ENCODE results near the gene SORBS2. TPM values are rescaled to one million over a fixed set of nuclear protein-coding genes. Genes with fewer than 3 reads are reported as not detected.
A peak's percentile ranks its signal among the peaks of the same experiment; 100 is the strongest.

The SORBS2 gene
- total RNA-seq, 4 donors from 2014 or later: 92.7 to 234 (median 122) TPM

DNA sequence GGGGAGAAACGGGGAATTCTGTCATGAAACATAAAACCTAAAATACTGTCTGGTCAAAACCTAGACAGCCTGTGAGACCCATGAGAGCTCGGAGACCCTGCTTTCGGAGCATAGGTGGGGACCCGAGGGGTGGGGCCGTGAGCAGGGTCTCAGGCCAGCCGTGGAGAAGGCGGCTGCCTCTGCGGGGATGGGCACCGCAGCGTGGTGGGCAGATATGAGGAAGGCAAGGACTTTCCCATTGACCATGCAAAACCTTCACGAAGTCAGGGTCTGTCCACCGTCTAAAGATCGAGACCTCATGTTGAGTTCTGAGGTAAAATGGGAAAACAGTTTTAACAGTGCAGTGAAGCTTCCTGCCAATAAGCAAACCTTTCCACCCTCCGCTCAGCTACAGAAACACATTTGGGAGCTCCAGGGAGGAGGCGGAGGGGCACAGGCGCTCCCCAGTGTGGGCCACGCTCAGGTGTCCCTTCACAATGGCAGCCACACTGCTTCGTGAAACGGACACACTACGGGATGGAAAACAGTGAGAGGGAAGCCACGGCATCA, 74.4 kb downstream of the SORBS2 start:
- Histone ChIP-seq H3K27me3 (no peaks in the 10 kb centered on the region), H3K36me3 (no peaks in the 10 kb centered on the region), H3K9me3 (no peaks in the 10 kb centered on the region), H3K4me3 (no peak overlapping the region), H3K4me1 (peaks cover 0 to 30% (median 2%) of the 10 kb centered on the region in 4 donors), H3K27ac (peak overlapping the region; percentile 67 to 84 (median 72))
- no peak for DNase-seq
- no peak for TF ChIP-seq EP300 (IDR thresholded peaks at IDR 0.05; ENCODE audit: low read depth)
- no peak for TF ChIP-seq POLR2AphosphoS5 (IDR thresholded peaks at IDR 0.05)
- TF ChIP-seq CTCF (IDR thresholded peaks at IDR 0.05): no peak
- no peak for TF ChIP-seq POLR2A (IDR thresholded peaks at IDR 0.05)
- in situ Hi-C loops (cut with MboI; ENCODE audit: low pct_ligation_motif_present in 1 of 4, low pct_unique_long_range_greater_than_20kb in 1 of 4, low sequenced_read_pairs in 3 of 4) (no loop called here), intact Hi-C loops (cut with DNase I; ENCODE audit: low total_unique reads) (no loop called here)
- 72 to 78% methylated on average over 4 to 21 of the region's 21 CpGs for WGBS, 2 donors (ENCODE audit: low coverage in 1 of 2)

DNA sequence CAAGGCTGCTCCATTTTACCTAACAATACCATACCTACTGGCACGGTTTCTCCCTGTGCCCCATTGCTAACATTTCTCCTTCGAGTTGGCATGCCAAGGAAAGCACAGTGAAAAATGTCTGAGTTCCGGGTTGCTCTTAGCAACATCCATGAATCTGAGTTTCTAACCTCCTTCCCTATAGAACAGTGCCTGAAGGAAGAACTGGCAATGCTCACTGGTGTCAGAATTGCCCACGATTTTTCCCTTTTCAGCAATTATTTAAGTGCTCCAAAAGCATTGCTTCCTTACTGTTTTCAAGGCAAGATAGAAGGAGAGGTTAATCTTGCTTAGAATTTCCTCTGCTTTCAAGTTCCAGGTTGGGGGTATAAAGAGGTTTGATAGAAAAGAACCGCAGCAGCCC, 75.1 kb downstream of the SORBS2 start:
- intact Hi-C loops (cut with DNase I; ENCODE audit: low total_unique reads): no loop called here
- TF ChIP-seq EP300 (IDR thresholded peaks at IDR 0.05; ENCODE audit: low read depth) (no peak), CTCF (IDR thresholded peaks at IDR 0.05) (no peak), POLR2AphosphoS5 (IDR thresholded peaks at IDR 0.05) (no peak), POLR2A (IDR thresholded peaks at IDR 0.05) (no peak)
- WGBS, 2 donors (ENCODE audit: low coverage in 1 of 2): 60 to 84% methylated on average over 1 to 5 of the region's 5 CpGs
- Histone ChIP-seq H3K27me3 (no peaks in the 10 kb centered on the region), H3K36me3 (no peaks in the 10 kb centered on the region), H3K4me3 (no peak overlapping the region), H3K27ac (peak overlapping the region; percentile 67 to 84 (median 72)), H3K4me1 (peaks cover 0 to 30% (median 2%) of the 10 kb centered on the region in 4 donors), H3K9me3 (no peaks in the 10 kb centered on the region)
- in situ Hi-C loops (cut with MboI; ENCODE audit: low pct_ligation_motif_present in 1 of 4, low pct_unique_long_range_greater_than_20kb in 1 of 4, low sequenced_read_pairs in 3 of 4): no loop called here
- DNase-seq: no peak

GRCh38 chr4:185735866-185736400, 76.1 kb downstream of the SORBS2 start:
- 74 to 100% methylated on average over 1 to 4 of the region's 4 CpGs for WGBS, 2 donors (ENCODE audit: low coverage in 1 of 2)
- DNase-seq: no peak
- H3K4me1 ChIP-seq: peaks cover 0 to 34% (median 3%) of the 10 kb centered on the region in 4 donors
- H3K27me3 ChIP-seq: no peaks in the 10 kb centered on the region
- TF ChIP-seq CTCF (IDR thresholded peaks at IDR 0.05) (no peak), POLR2AphosphoS5 (IDR thresholded peaks at IDR 0.05) (no peak), EP300 (IDR thresholded peaks at IDR 0.05; ENCODE audit: low read depth) (no peak), POLR2A (IDR thresholded peaks at IDR 0.05) (no peak)
- peak overlapping the region; percentile 67 to 84 (median 72) for H3K27ac ChIP-seq
- no peaks in the 10 kb centered on the region for H3K36me3 ChIP-seq
- H3K9me3 ChIP-seq: no peaks in the 10 kb centered on the region
- intact Hi-C loops (cut with DNase I; ENCODE audit: low total_unique reads): no loop called here
- no peak overlapping the region for H3K4me3 ChIP-seq
- in situ Hi-C loops (cut with MboI; ENCODE audit: low pct_ligation_motif_present in 1 of 4, low pct_unique_long_range_greater_than_20kb in 1 of 4, low sequenced_read_pairs in 3 of 4): no loop called here

- 79 to 93% methylated on average over 2 of the region's 2 CpGs for WGBS, 2 donors (ENCODE audit: low coverage in 1 of 2)
- no peak for TF ChIP-seq EP300 (IDR thresholded peaks at IDR 0.05; ENCODE audit: low read depth)
- TF ChIP-seq CTCF (IDR thresholded peaks at IDR 0.05): no peak
- TF ChIP-seq POLR2AphosphoS5 (IDR thresholded peaks at IDR 0.05): no peak
- TF ChIP-seq POLR2A (IDR thresholded peaks at IDR 0.05): no peak
- Histone ChIP-seq H3K27ac (peak overlapping the region; percentile 67 to 84 (median 72)), H3K27me3 (no peaks in the 10 kb centered on the region), H3K36me3 (no peaks in the 10 kb centered on the region), H3K9me3 (no peaks in the 10 kb centered on the region), H3K4me3 (no peak overlapping the region), H3K4me1 (peaks cover 0 to 41% (median 8%) of the 10 kb centered on the region in 4 donors)
- in situ Hi-C loops (cut with MboI; ENCODE audit: low pct_ligation_motif_present in 1 of 4, low pct_unique_long_range_greater_than_20kb in 1 of 4, low sequenced_read_pairs in 3 of 4) (no loop called here), intact Hi-C loops (cut with DNase I; ENCODE audit: low total_unique reads) (no loop called here)
- DNase-seq: no peak
These were observed 77.1 kb downstream of the SORBS2 start for GRCh38 chr4:185734930-185735329.

All from transverse colon (tissue), 4 donors.